Endodermal cell (in vitro differentiated cells): ENCODE data around the gene EFCAB11. TPM values are rescaled to one million over a fixed set of nuclear protein-coding genes. Genes with fewer than 3 reads are reported as not detected.

ENCODE experiments used
- DNase-seq: peaks from one replicate; pipeline ENCODE4 v3.0.0-alpha.2; 2017
- H3K27ac ChIP-seq: 2 replicates; pipeline ENCODE4 v1.5.1; 2013; ENCODE audit warnings: mild to moderate bottlenecking, low read depth, low read length, moderate library complexity
- H3K27me3 ChIP-seq: 2 replicates; pipeline ENCODE4 v1.6.1; 2013; ENCODE audit warnings: mild to moderate bottlenecking, low read length, moderate library complexity; ENCODE audit not compliant: insufficient read depth, control insufficient read depth, poor library complexity, severe bottlenecking
- H3K36me3 ChIP-seq: 2 replicates; pipeline ENCODE4 v1.7.0; 2013; ENCODE audit warnings: mild to moderate bottlenecking, low read length, moderate library complexity; ENCODE audit not compliant: control insufficient read depth, insufficient read depth
- H3K4me1 ChIP-seq: one replicate; pipeline ENCODE4 v1.7.0; 2013; ENCODE audit warnings: low read length; ENCODE audit not compliant: control insufficient read depth, insufficient read depth
- H3K4me3 ChIP-seq: 2 replicates; pipeline ENCODE4 v1.5.1; 2013; ENCODE audit warnings: mild to moderate bottlenecking, low read length, moderate library complexity
- H3K9ac ChIP-seq: 2 replicates; pipeline ENCODE4 v1.6.1; 2013; ENCODE audit warnings: mild to moderate bottlenecking, low read length, moderate library complexity; ENCODE audit not compliant: poor library complexity, severe bottlenecking; ENCODE audit errors: extremely low read depth
- H3K9me3 ChIP-seq: 2 replicates; pipeline ENCODE4 v1.6.1; 2013; ENCODE audit warnings: mild to moderate bottlenecking, low read length, moderate library complexity; ENCODE audit not compliant: control insufficient read depth
- H3K27ac Mint-ChIP-seq: 2 replicates; pipeline ENCODE4 v1.8.0; 2020; ENCODE audit warnings: mixed read lengths
- H3K27me3 Mint-ChIP-seq: 2 replicates; pipeline ENCODE4 v1.8.0; 2021; ENCODE audit warnings: mild to moderate bottlenecking, mixed read lengths; ENCODE audit not compliant: insufficient read depth
- H3K36me3 Mint-ChIP-seq: 2 replicates; pipeline ENCODE4 v1.8.0; 2020; ENCODE audit warnings: low read depth, mixed read lengths
- H3K4me1 Mint-ChIP-seq: 2 replicates; pipeline ENCODE4 v1.8.0; 2020; ENCODE audit warnings: mixed read lengths
- H3K4me3 Mint-ChIP-seq: 2 replicates; pipeline ENCODE4 v1.8.0; 2020; ENCODE audit warnings: mild to moderate bottlenecking, moderate library complexity, mixed read lengths
- H3K9me3 Mint-ChIP-seq: 2 replicates; pipeline ENCODE4 v1.8.0; 2020; ENCODE audit warnings: mild to moderate bottlenecking, mixed read lengths
- WGBS, 2 experiments: methylation state at CpG; one replicate each; pipeline versions ENCODE4 v1.1.5 to v1.1.7; 2013; ENCODE audit warnings: missing lambda C conversion rate in 2 of 2, mixed read lengths in 1 of 2; ENCODE audit not compliant: insufficient coverage in 1 of 2, insufficient read length in 1 of 2; 5-methylcytosine and 5-hydroxymethylcytosine counted together
- total RNA-seq, 2 donors: library from RNA; stranded (reverse); fragmentation: NEBNext Ultra II Directional in 1 of 2; extraction: Animal tissue kit (Norgen Biotek cat#: 25700) in 1 of 2; gene quantifications; 2 replicates in 1 of 2; 3 replicates in 1 of 2; pipeline ENCODE4 v1.2.1, GENCODE V29; 2021
- TF ChIP-seq, protein P1 (sequence below): fragments of 200-600 bp; sonication (generic); conservative IDR thresholded peaks from 2 replicates; pipeline ENCODE4 v1.5.0; 2021; ENCODE audit warnings: antibody characterized with exemption, mild to moderate bottlenecking

The EFCAB11 gene
- total RNA-seq, 2 donors from 2014 or later: 23.8 to 47.6 TPM

DNA sequence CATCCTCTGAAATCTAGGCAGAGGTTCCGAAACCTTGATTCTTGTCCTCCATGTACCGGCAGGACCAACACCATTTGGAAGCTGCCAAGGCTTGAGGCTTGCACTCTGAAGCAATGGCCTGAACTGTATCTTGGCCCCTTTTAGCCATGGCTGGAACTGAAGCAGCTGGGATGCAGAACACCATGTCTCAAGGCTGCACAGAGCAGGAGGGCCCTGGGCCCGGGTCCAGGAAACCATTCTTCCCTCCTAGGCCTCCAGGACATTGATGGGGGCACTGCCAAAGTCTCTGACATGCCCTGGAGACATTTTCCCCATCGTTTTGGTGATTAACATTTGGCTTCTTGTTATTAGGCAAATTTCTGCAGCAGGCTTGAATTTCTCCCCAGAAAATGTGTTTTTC is 198.7 kb downstream of the EFCAB11 start:
- H3K27ac Mint-ChIP-seq: no peak overlapping the region
- H3K27ac ChIP-seq: no peak overlapping the region
- DNase-seq: no peak
- no peak overlapping the region for H3K9ac ChIP-seq
- H3K27me3 Mint-ChIP-seq: peaks cover 3% of the 10 kb centered on the region
- no peak overlapping the region for H3K4me3 Mint-ChIP-seq
- H3K9me3 ChIP-seq: no peaks in the 10 kb centered on the region
- no peak overlapping the region for H3K4me3 ChIP-seq
- WGBS, 2 experiments: 84 to 90% methylated on average over 3 to 4 of the region's 4 CpGs
- TF ChIP-seq, protein P1, sequence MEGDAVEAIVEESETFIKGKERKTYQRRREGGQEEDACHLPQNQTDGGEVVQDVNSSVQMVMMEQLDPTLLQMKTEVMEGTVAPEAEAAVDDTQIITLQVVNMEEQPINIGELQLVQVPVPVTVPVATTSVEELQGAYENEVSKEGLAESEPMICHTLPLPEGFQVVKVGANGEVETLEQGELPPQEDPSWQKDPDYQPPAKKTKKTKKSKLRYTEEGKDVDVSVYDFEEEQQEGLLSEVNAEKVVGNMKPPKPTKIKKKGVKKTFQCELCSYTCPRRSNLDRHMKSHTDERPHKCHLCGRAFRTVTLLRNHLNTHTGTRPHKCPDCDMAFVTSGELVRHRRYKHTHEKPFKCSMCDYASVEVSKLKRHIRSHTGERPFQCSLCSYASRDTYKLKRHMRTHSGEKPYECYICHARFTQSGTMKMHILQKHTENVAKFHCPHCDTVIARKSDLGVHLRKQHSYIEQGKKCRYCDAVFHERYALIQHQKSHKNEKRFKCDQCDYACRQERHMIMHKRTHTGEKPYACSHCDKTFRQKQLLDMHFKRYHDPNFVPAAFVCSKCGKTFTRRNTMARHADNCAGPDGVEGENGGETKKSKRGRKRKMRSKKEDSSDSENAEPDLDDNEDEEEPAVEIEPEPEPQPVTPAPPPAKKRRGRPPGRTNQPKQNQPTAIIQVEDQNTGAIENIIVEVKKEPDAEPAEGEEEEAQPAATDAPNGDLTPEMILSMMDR: no peak
- H3K36me3 Mint-ChIP-seq: no peaks in the 10 kb centered on the region
- no peaks in the 10 kb centered on the region for H3K36me3 ChIP-seq
- peaks cover 18% of the 10 kb centered on the region for H3K9me3 Mint-ChIP-seq
- no peaks in the 10 kb centered on the region for H3K27me3 ChIP-seq
- H3K4me1 Mint-ChIP-seq: no peaks in the 10 kb centered on the region
- no peaks in the 10 kb centered on the region for H3K4me1 ChIP-seq

DNA sequence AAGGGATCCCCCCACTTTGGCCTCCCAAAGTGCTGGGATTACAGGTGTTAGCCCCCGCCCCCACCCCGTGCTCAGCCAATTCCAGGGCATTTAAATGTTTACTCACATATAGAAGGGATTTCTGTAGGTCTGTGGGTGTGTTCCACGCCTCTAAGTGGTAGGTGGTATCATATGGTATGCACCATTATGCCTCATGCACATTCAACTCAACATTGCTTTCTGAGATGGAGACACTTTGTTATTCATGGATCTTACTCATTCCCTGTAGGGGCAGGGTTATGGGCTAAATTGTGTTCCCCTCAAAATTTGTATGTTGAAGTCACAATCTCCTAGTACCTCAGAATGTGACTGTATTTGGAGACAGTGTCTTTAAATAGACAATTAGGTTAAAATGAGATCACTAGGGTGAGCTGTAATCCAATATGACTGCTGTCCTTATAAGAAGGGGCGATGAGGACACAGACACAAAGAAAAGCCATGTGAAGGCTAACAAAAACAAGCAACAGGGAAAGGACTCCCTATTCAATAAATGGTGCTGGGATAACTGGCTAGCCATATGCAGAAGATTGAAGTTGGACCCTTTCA is 200.6 kb downstream of the EFCAB11 start:
- Histone ChIP-seq H3K27ac (no peak overlapping the region), H3K4me1 (no peaks in the 10 kb centered on the region), H3K36me3 (no peaks in the 10 kb centered on the region), H3K4me3 (no peak overlapping the region), H3K9ac (no peak overlapping the region), H3K27me3 (no peaks in the 10 kb centered on the region), H3K9me3 (no peaks in the 10 kb centered on the region)
- Mint-ChIP-seq H3K4me1 (no peaks in the 10 kb centered on the region), H3K4me3 (no peak overlapping the region), H3K9me3 (peaks cover 18% of the 10 kb centered on the region), H3K27me3 (peaks cover 3% of the 10 kb centered on the region), H3K36me3 (no peaks in the 10 kb centered on the region), H3K27ac (no peak overlapping the region)
- no peak for DNase-seq
- TF ChIP-seq, protein P1: no peak
- WGBS, 2 experiments: 87 to 100% methylated on average over 1 to 3 of the region's 4 CpGs

DNA sequence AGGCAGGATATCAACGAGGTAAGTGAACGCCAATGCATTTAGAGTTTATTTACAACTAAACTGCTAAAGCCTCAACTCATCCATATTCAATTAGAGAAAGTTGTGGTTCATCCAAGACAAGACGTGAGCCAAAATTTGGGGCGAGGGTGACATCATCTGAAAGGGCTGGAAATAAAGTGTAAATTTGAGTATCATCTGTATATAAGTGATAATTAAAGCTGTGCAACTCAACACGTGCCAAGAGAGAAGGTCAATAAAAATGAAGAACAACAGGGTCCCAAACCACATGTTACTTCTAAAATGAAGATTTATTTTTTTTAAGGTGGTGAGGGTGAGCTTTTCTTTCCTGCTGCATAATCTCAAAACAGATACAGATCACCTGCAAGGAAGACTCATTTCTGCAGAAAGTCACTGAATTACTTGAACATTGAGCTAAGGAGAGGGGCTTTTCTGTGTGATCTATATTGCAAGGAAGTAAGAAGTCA is 203.6 kb downstream of the EFCAB11 start:
- Mint-ChIP-seq H3K27ac (no peak overlapping the region), H3K36me3 (no peaks in the 10 kb centered on the region), H3K9me3 (peaks cover 16% of the 10 kb centered on the region), H3K4me1 (no peaks in the 10 kb centered on the region), H3K4me3 (no peak overlapping the region), H3K27me3 (peaks cover 3% of the 10 kb centered on the region)
- WGBS, 2 experiments: 89 to 91% methylated on average over 3 to 5 of the region's 5 CpGs
- no peak for DNase-seq
- Histone ChIP-seq H3K4me3 (no peak overlapping the region), H3K9ac (no peak overlapping the region), H3K9me3 (peaks cover 6% of the 10 kb centered on the region), H3K27ac (no peak overlapping the region), H3K27me3 (no peaks in the 10 kb centered on the region), H3K36me3 (no peaks in the 10 kb centered on the region), H3K4me1 (no peaks in the 10 kb centered on the region)
- TF ChIP-seq, protein P1: no peak
